HEK293 (cell line): ENCODE measurements around the gene HRCT1.

Source experiments
- CTCF ChIA-PET: fragments of 350-600 bp; formaldehyde crosslinking; extraction: SDS; loops from one replicate; lab custom pipeline; 2021; ENCODE audit warnings: antibody characterized with exemption; lab: Yijun Ruan, JAX
- POLR2A ChIA-PET: fragments of 300-600 bp; formaldehyde crosslinking; extraction: SDS; loops from one replicate; lab custom pipeline; 2020; ENCODE audit warnings: antibody characterized with exemption, inconsistent platforms; lab: Yijun Ruan, JAX
- H3K27ac ChIP-seq: fragments of 200-500 bp; sonication (Bioruptor generic); 2 replicates; pipeline ENCODE4 v1.5.1; 2014; ENCODE audit warnings: low read depth, low read length, control low read depth, inconsistent platforms; ENCODE audit errors: extremely low read depth
- H3K36me3 ChIP-seq, 2 experiments: fragments of 200-500 bp in 1 of 2; sonication (Bioruptor generic) in 1 of 2; 1 replicate in 1 of 2; 2 replicates in 1 of 2; pipeline ENCODE4 v1.5.1; 2014 to 2017; ENCODE audit warnings: inconsistent platforms in 2 of 2, low read length in 2 of 2; ENCODE audit not compliant: control insufficient read depth in 2 of 2, insufficient read depth in 1 of 2
- H3K4me1 ChIP-seq: fragments of 200-500 bp; sonication (Bioruptor generic); 2 replicates; pipeline ENCODE4 v1.5.1; 2014; ENCODE audit warnings: mild to moderate bottlenecking, low read length, inconsistent platforms; ENCODE audit not compliant: control insufficient read depth, insufficient read depth
- H3K4me3 ChIP-seq: 2 replicates; pipeline ENCODE4 v1.5.1; 2011; ENCODE audit warnings: low read depth, mild to moderate bottlenecking, control low read depth, low read length, moderate library complexity
- H3K9me3 ChIP-seq: fragments of 200-500 bp; sonication (Bioruptor generic); 2 replicates; pipeline ENCODE4 v1.5.1; 2014; ENCODE audit warnings: low read depth, low read length, inconsistent platforms; ENCODE audit not compliant: control insufficient read depth, insufficient read depth
- GLIS2 ChIP-seq: fragments of 450-650 bp; formaldehyde crosslinking; IDR thresholded peaks from 2 replicates; pipeline ENCODE4 v1.5.1; 2016; ENCODE audit warnings: missing biosample characterization, missing genetic modification characterization
- YY1 ChIP-seq: fragments of 450-650 bp; formaldehyde crosslinking; IDR thresholded peaks from 2 replicates; pipeline ENCODE4 v1.5.1; 2018; ENCODE audit warnings: missing biosample characterization, missing genetic modification characterization
- ZNF174 ChIP-seq: fragments of 450-650 bp; formaldehyde crosslinking; IDR thresholded peaks from 2 replicates; pipeline ENCODE4 v1.5.0; 2017; ENCODE audit warnings: missing biosample characterization, mild to moderate bottlenecking, missing genetic modification characterization
- ZNF248 ChIP-seq: fragments of 450-650 bp; formaldehyde crosslinking; IDR thresholded peaks from 2 replicates; pipeline ENCODE4 v1.5.1; 2017; ENCODE audit warnings: missing biosample characterization, missing genetic modification characterization
- ZNF274 ChIP-seq, 2 experiments: fragments of 200-500 bp in 1 of 2; fragments of 450-650 bp in 1 of 2; sonication (Bioruptor generic) in 1 of 2; formaldehyde crosslinking in 1 of 2; IDR thresholded peaks; 2 replicates each; pipeline versions ENCODE4 v1.5.1 to v1.6.1; 2014 to 2016; ENCODE audit warnings: borderline replicate concordance in 1 of 2, inconsistent platforms in 1 of 2, low read length in 1 of 2, missing biosample characterization in 1 of 2, missing genetic modification characterization in 1 of 2
- ZNF514 ChIP-seq: fragments of 450-650 bp; formaldehyde crosslinking; IDR thresholded peaks from 2 replicates; pipeline ENCODE4 v1.5.1; 2016; ENCODE audit warnings: missing biosample characterization, missing genetic modification characterization
- ZNF660 ChIP-seq: fragments of 450-650 bp; IDR thresholded peaks from 2 replicates; pipeline ENCODE4 v1.5.1; 2018; ENCODE audit warnings: missing biosample characterization, mild to moderate bottlenecking, missing genetic modification characterization
- ZSCAN23 ChIP-seq: fragments of 450-650 bp; formaldehyde crosslinking; IDR thresholded peaks from 2 replicates; pipeline ENCODE4 v1.5.1; 2016; ENCODE audit warnings: missing biosample characterization, missing genetic modification characterization
- TF ChIP-seq, protein P1 (sequence below): fragments of 450-650 bp; formaldehyde crosslinking; IDR thresholded peaks from 2 replicates; pipeline ENCODE4 v1.5.1; 2017; ENCODE audit warnings: missing biosample characterization, missing genetic modification characterization
- TF ChIP-seq, protein P2 (sequence below): fragments of 450-650 bp; formaldehyde crosslinking; IDR thresholded peaks from 2 replicates; pipeline ENCODE4 v1.5.1; 2016; ENCODE audit warnings: missing biosample characterization, missing genetic modification characterization
- TF ChIP-seq, protein P3 (sequence below): fragments of 450-650 bp; formaldehyde crosslinking; IDR thresholded peaks from 2 replicates; pipeline ENCODE4 v1.5.1; 2016; ENCODE audit warnings: missing biosample characterization, missing genetic modification characterization
- TF ChIP-seq, protein P4 (sequence below): fragments of 450-650 bp; formaldehyde crosslinking; IDR thresholded peaks from 2 replicates; pipeline ENCODE4 v1.5.1; 2016; ENCODE audit warnings: missing biosample characterization, missing genetic modification characterization, borderline replicate concordance
- TF ChIP-seq, protein P5 (sequence below): fragments of 450-650 bp; IDR thresholded peaks from 2 replicates; pipeline ENCODE4 v1.5.1; 2018; ENCODE audit warnings: missing biosample characterization, missing genetic modification characterization

Gene HRCT1

DNA sequence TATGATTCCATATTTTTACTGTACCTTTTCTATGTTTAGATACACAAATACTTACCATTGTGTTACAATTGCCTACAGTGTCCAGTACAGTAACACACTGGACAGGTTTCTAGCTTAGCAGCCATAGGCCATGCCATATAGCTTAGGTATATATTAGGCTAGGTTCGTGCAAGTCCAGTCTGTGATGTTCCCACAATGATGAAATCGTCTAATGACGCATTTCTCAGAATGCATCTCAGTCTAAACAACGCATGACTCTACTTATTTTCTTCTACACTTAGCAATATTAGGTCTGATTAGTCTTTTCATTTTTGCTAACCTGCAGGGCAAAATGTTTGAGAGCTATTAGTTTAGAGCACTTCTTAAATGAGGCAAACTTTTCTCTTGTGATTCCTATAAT, 29.3 kb downstream of the HRCT1 start:
- no peak overlapping the region for H3K27ac ChIP-seq
- no peaks in the 10 kb centered on the region for H3K36me3 ChIP-seq
- no peaks in the 10 kb centered on the region for H3K9me3 ChIP-seq
- TF ChIP-seq YY1 (tag by site-specific recombination) (no peak), ZNF660 (tag by site-specific recombination) (no peak), ZNF274 (IDR thresholded peaks at IDR 0.05; ENCODE audit: low read length) (no peak), ZNF274 (tag by site-specific recombination; IDR thresholded peaks at IDR 0.05; ENCODE audit: borderline replicate concordance) (no peak), ZNF514 (tag by site-specific recombination) (no peak)
- TF ChIP-seq, protein P1, sequence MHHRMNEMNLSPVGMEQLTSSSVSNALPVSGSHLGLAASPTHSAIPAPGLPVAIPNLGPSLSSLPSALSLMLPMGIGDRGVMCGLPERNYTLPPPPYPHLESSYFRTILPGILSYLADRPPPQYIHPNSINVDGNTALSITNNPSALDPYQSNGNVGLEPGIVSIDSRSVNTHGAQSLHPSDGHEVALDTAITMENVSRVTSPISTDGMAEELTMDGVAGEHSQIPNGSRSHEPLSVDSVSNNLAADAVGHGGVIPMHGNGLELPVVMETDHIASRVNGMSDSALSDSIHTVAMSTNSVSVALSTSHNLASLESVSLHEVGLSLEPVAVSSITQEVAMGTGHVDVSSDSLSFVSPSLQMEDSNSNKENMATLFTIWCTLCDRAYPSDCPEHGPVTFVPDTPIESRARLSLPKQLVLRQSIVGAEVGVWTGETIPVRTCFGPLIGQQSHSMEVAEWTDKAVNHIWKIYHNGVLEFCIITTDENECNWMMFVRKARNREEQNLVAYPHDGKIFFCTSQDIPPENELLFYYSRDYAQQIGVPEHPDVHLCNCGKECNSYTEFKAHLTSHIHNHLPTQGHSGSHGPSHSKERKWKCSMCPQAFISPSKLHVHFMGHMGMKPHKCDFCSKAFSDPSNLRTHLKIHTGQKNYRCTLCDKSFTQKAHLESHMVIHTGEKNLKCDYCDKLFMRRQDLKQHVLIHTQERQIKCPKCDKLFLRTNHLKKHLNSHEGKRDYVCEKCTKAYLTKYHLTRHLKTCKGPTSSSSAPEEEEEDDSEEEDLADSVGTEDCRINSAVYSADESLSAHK (tag by site-specific recombination): no peak
- TF ChIP-seq, protein P2, sequence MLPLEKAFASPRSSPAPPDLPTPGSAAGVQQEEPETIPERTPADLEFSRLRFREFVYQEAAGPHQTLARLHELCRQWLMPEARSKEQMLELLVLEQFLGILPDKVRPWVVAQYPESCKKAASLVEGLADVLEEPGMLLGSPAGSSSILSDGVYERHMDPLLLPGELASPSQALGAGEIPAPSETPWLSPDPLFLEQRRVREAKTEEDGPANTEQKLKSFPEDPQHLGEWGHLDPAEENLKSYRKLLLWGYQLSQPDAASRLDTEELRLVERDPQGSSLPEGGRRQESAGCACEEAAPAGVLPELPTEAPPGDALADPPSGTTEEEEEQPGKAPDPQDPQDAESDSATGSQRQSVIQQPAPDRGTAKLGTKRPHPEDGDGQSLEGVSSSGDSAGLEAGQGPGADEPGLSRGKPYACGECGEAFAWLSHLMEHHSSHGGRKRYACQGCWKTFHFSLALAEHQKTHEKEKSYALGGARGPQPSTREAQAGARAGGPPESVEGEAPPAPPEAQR (tag by site-specific recombination): no peak
- TF ChIP-seq, protein P3, sequence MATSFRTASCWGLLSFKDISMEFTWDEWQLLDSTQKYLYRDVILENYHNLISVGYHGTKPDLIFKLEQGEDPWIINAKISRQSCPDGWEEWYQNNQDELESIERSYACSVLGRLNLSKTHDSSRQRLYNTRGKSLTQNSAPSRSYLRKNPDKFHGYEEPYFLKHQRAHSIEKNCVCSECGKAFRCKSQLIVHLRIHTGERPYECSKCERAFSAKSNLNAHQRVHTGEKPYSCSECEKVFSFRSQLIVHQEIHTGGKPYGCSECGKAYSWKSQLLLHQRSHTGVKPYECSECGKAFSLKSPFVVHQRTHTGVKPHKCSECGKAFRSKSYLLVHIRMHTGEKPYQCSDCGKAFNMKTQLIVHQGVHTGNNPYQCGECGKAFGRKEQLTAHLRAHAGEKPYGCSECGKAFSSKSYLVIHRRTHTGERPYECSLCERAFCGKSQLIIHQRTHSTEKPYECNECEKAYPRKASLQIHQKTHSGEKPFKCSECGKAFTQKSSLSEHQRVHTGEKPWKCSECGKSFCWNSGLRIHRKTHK: no peak
- H3K4me3 ChIP-seq: no peak overlapping the region
- CTCF ChIA-PET: interaction anchor here (0.6 to 8.7 kb wide), 6 partner anchors 11 to 88 kb away, joined by 3 to 46 read pairs (median 4); no protein-coding TSS in a partner anchor
- POLR2A ChIA-PET: no interaction called here
- H3K4me1 ChIP-seq: no peaks in the 10 kb centered on the region

DNA sequence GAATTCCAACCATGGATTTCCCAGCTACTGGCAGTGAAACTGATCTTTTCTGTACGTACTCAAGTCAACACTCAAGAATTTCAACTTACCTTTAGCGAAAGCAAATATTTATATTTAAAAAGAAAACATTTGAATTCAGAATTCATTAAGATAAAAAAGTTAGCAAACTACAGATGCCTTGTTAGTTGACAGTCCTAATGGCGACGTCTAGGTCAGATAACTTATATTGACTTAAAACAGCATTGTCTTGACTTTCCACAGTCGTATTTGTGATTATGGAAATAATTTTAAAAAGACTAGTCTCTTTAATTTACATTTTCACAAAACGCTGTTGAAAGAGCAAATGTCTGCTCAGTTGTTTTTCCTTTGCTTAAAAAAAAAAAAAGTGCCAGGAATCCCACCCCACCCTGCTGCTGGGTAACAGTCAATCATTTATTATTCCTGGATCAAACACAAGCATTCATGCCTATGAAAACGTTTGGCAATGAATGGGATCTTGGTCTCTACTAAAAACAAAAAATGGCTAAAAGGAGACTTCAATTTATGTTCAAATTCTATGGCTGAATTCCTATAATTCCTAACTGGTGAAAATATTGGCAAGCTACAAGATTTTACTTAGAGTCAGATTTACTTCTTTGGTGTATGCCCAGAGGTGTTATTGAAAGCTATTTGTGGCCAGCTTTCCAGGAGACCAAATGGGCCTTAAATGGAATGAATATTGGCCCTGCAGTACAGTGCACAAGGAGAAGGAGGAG, 29.9 kb downstream of the HRCT1 start:
- Histone ChIP-seq H3K27ac (no peak overlapping the region), H3K4me1 (no peaks in the 10 kb centered on the region), H3K4me3 (no peak overlapping the region), H3K9me3 (no peaks in the 10 kb centered on the region), H3K36me3 (no peaks in the 10 kb centered on the region)
- CTCF ChIA-PET: interaction anchor here (0.6 to 8.7 kb wide), 8 partner anchors 10 to 87 kb away, joined by 3 to 46 read pairs (median 3); no protein-coding TSS in a partner anchor
- POLR2A ChIA-PET: no interaction called here
- no peak for TF ChIP-seq ZNF248 (tag by site-specific recombination)
- TF ChIP-seq ZNF174: no peak
- TF ChIP-seq, protein P4, sequence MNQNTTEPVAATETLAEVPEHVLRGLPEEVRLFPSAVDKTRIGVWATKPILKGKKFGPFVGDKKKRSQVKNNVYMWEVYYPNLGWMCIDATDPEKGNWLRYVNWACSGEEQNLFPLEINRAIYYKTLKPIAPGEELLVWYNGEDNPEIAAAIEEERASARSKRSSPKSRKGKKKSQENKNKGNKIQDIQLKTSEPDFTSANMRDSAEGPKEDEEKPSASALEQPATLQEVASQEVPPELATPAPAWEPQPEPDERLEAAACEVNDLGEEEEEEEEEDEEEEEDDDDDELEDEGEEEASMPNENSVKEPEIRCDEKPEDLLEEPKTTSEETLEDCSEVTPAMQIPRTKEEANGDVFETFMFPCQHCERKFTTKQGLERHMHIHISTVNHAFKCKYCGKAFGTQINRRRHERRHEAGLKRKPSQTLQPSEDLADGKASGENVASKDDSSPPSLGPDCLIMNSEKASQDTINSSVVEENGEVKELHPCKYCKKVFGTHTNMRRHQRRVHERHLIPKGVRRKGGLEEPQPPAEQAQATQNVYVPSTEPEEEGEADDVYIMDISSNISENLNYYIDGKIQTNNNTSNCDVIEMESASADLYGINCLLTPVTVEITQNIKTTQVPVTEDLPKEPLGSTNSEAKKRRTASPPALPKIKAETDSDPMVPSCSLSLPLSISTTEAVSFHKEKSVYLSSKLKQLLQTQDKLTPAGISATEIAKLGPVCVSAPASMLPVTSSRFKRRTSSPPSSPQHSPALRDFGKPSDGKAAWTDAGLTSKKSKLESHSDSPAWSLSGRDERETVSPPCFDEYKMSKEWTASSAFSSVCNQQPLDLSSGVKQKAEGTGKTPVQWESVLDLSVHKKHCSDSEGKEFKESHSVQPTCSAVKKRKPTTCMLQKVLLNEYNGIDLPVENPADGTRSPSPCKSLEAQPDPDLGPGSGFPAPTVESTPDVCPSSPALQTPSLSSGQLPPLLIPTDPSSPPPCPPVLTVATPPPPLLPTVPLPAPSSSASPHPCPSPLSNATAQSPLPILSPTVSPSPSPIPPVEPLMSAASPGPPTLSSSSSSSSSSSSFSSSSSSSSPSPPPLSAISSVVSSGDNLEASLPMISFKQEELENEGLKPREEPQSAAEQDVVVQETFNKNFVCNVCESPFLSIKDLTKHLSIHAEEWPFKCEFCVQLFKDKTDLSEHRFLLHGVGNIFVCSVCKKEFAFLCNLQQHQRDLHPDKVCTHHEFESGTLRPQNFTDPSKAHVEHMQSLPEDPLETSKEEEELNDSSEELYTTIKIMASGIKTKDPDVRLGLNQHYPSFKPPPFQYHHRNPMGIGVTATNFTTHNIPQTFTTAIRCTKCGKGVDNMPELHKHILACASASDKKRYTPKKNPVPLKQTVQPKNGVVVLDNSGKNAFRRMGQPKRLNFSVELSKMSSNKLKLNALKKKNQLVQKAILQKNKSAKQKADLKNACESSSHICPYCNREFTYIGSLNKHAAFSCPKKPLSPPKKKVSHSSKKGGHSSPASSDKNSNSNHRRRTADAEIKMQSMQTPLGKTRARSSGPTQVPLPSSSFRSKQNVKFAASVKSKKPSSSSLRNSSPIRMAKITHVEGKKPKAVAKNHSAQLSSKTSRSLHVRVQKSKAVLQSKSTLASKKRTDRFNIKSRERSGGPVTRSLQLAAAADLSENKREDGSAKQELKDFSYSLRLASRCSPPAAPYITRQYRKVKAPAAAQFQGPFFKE (tag by site-specific recombination): no peak
- TF ChIP-seq, protein P5, sequence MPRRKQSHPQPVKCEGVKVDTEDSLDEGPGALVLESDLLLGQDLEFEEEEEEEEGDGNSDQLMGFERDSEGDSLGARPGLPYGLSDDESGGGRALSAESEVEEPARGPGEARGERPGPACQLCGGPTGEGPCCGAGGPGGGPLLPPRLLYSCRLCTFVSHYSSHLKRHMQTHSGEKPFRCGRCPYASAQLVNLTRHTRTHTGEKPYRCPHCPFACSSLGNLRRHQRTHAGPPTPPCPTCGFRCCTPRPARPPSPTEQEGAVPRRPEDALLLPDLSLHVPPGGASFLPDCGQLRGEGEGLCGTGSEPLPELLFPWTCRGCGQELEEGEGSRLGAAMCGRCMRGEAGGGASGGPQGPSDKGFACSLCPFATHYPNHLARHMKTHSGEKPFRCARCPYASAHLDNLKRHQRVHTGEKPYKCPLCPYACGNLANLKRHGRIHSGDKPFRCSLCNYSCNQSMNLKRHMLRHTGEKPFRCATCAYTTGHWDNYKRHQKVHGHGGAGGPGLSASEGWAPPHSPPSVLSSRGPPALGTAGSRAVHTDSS (tag by site-specific recombination): no peak
- TF ChIP-seq ZSCAN23 (tag by site-specific recombination): no peak
- TF ChIP-seq GLIS2: no peak
- TF ChIP-seq, protein P1 (tag by site-specific recombination): no peak
